T-helper 1 cell treated with Interleukin-12 subunit alpha and Interleukin-12 subunit beta and Interleukin-4 antibody, amounts not matched to agents 30 ng/mL and 1 ng/mL, for 36 hours (primary cell): ENCODE measurements around the gene MBNL3. TPM values are rescaled to one million over a fixed set of nuclear protein-coding genes. Genes with fewer than 3 reads are reported as not detected.
"Not testable (repeated sequence)": the region's sequence is repeated elsewhere in the genome, so short reads cannot be mapped to it uniquely, and the experiment has no call there.

ENCODE experiments used
- intact Hi-C: fragments of 100-400 bp; cut with micrococcal nuclease; formaldehyde crosslinking; loops from one replicate; pipeline ENCODE4 v1.15.1; 2024
- total RNA-seq: library from RNA; stranded (reverse); gene quantifications from 2 replicates; pipeline ENCODE4 v1.2.3, GENCODE V29; 2022

Gene MBNL3
- total RNA-seq, 1 donor from 2014 or later = 15.0 TPM

DNA sequence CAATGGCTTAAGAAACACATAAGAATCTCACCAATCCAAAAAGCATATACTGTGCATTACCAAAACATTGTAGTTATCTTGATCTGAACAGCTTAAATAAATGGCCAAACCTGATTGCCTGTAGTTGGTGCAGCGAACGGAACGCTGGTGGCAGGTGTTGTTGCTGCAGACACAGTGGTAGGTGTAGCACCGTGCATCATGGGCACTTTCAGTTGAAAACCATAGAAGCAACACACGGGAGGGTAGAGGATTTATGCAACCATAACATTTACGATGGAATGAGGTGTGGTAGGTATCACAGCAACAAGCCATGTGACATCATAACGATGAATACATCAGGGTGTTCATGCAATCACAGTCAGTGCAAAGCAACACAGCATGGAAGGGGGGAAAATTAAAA, 106.8 kb downstream of the MBNL3 start:
- intact Hi-C loops = no loop called here

DNA sequence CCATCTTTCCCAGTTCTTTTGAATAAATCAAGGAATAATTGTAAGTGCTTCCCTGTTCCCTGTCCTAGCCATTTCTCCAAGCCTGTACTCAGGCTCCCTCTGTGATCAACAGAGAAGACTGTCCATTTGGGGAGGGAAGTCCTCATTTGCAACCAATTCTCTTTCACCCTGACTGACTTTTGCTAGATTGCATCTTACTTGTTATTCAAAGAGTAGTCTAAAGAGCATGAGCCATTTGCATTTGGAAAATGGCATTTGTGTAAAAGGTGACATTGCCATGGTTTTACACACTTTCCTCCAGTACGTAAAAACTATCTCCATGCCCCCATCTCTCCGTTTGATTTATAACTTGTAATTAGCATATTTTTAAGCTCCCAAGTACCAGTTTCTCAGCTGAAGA, 110.6 kb downstream of the MBNL3 start:
- intact Hi-C loops = no loop called here

DNA sequence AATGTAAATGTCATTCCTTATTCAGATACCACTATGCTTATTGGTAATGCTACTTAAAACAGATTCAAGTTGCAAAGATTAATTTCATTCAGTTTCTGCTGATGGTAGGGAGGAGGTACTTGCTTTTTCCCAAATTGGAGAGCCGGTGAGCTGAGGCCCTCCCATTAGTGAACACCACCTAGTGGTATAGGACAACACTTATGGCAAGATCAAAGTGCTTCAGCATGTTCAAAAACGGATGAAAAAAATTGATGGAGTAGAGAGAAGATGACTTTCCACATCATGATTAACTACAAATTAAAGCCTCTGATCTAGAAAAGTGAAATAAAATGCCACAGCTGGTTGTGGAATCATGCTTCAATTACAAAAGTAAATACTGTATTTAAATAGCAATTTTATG, 112.9 kb downstream of the MBNL3 start:
- intact Hi-C loops = no loop called here

DNA sequence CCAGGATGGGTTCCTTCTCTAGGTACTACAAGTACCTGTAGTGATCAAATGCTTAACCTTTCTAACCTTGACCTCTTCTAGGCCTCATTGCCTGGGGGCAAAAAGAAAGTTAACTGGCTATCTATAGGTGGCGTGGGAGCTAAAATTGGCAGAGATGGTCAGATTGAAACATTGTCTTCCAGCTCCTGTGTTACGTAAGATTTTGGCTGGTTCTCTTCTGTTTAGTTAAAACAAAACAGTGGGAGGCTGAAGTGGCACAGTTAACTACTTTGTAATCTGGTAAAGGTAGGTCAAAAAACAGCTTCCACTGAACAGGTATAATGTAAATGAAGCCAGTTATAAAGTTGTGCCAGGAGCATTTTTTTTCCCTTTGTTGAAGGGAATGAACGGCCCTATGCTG, 115.2 kb downstream of the MBNL3 start:
- intact Hi-C loops = no loop called here

DNA sequence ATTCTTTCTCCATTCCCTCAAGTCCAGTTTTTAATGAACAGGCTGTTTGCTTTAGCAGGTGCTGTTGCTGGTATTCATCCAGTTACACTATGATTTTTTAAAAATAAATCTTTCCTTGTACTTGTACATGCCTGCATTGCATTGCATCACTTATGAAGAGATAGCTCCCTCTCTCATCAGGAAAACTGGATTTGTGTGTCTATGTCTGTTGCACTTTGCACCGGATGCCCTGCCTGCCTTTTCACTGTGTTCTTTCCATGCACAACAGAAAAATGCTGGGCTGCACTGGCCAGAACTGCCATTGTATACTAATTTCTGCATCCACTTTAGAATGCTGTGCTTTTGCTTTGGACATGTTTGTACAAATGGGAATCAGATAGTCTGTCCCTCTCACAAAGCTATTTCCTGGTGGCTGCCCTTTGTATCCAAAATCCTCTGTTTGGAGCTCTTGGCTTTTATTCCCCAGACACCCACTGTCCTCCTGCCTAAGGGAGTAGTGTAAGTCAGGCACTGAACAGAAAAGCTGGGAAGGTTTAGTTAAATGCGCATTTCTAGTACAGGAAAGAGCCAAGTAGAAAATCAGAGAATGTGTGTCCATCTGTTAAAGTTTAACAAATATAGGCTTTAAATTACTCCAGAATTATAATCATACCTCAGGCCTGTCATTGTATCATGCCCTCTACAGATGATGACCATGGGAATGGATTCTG, 119.1 kb downstream of the MBNL3 start:
- intact Hi-C loops = no loop called here

DNA sequence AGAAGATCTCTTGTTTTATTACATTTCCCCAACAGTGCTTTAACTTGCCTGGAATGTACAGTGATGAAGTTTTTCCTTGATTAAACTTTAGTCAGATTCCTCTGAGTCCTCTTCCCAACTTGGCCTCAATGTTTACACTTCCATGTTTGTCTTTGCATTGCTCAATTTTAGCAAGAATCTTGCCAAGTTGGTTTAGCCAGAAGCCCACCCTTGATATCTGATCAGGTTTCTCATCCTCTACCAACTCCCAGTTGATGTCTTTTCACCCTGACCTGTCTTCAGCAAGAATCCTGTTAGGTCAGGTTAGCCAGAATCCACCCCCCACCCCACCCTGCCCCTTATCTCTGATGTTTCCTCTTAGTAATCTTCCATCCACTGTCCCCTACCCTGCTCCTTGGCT, 120.9 kb downstream of the MBNL3 start:
- intact Hi-C loops = no loop called here

DNA sequence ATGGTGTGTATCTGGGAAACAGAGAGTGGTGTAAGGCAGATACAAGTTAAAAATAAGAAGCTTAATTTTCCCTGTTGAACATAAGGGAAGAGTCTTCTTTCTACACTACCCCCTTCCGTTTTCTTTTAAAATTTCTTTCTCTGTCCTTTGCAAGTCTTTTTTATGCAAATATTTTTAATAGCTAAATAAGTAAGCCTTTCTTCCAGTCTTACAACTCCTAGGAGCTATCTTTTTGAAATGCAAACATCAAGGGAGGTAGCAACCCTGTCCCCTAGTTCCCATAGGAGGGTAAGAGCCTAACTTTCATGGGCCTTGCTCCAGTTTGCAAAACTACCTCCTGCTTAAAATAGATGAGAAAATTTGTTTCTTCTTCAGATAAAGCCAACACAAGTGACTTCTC, 121.5 kb downstream of the MBNL3 start:
- intact Hi-C loops = no loop called here

DNA sequence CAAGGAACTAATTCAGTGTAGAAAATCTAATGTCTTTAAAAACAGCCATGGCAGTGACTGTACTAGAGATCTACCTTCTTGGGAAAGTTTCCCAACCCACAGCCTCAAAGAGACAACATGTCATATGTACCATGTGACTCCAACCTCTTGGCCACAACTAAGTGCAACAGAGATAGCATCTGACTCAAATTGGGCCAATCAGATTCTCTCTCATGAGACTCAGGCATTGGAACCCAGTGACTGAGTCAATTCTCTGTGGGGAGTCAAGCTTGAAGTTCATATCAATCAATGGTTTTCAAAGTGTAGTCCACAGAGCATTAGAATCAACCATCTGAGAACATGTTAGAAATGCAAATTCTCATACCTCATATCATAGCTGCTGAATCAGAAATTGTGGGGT, 123.3 kb downstream of the MBNL3 start:
- intact Hi-C loops = no loop called here

DNA sequence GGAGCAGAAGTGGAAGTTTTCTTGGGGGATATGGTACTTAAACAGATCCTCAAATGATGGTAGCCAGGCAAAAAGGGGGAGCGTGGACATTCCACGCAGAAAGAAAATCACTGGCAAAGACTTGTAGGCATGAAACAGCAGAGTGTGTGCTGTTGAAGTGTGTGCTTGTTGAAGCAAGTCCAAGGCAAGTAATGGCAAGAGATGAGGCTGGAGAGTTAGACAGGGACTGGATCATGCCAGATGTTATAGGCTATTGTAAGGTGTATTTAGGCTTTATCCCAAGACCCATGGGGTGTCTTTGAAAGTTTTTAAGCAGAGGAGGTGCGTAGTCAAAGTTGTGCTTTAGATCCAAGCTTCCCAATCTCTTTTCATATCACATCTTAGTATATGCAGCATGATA, 124.5 kb downstream of the MBNL3 start:
- intact Hi-C loops = no loop called here

DNA sequence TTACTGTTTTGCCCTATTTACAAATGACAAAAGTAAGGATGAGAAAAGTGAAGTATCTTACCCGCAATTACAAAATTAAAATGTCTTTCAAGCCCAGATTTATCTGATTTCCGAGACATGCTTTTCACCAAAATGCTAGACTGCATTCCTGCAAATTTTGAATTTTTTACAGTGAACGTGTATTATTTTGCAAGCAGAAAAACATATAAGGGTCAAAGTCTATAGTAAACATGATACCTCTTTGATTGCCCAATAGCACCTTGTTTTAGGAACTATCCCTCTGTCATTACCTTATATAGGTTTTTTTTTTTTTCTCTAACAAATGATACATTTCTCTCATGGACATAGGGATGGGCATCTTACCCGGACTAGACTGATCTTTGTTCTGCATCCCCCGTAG, 135.4 kb downstream of the MBNL3 start:
- intact Hi-C loops = no loop called here

DNA sequence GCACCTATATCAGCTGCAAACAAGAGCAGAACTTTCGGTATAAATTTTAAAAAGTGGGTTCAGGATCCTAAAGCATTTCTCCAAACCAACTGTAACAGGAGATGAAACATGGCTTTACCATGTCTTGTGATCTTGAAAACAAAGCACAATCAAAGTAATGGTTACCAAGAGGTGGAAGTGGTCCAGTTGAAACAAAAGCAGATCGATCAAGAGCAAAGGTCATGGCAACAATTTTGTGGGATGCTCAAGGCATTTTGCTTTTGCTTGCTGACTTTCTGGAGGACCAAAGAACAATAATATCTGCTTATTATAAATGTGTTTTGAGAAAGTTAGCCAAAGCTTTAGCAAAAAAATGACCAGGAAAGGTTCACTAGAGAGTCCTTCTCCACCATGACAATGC, 152.7 kb downstream of the MBNL3 start:
- intact Hi-C loops = no loop called here

DNA sequence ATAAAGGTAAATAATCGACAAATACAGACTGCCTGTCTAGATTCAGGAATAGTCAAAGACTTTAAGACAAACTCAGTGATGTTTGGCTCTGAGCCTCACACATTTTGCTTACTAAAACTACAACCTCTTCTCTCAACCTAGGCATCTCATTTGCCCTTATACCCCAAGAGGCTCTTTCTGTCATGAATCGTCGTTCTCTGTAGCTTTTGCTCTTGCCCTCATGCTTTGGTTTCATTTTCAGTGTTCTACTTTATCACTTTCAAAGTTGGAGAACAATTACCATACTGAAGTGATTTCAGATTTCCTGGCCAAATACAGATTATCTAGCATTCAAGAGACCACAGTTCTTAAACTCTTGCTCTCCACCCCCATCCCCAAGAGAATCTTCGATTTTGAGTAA, 155.5 kb downstream of the MBNL3 start:
- intact Hi-C loops = no loop called here

DNA sequence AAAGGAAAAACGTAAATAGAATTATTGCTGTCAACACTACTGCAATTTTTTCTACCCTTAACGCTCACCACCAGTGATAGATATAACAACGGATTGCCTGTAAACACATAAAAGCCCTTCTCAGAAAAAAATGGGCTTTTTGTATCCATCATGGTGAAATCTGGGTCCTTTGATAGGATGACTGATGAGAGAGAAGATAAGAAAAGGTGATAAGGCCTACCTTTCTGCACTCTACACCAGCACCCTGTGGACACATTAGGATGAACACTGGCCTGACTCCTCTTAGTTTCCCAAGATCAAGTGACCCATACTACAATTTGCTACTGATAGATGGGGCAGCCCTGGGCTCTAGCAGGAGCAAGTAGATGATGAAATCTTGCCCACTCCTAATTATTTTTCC, 157.3 kb downstream of the MBNL3 start:
- intact Hi-C loops = no loop called here

DNA sequence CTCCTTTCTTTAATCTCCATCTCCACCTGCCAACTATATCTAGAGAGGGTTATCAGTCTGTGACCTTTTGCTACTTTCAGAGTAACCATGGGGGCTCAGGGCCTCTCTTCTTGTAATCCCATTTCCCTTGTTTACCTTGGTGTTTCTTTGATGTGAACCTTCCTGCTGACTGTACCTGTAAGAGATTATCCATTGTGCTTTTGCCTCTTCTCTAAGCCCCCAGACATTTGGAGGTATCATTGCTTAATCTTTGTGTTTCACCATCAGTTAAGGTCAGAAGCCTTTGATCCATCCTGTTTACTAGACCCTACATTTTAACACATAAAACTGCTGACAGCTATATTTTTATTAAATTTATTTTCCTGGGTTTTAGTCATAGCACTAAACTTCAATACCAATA, 157.8 kb downstream of the MBNL3 start:
- intact Hi-C loops = no loop called here

DNA sequence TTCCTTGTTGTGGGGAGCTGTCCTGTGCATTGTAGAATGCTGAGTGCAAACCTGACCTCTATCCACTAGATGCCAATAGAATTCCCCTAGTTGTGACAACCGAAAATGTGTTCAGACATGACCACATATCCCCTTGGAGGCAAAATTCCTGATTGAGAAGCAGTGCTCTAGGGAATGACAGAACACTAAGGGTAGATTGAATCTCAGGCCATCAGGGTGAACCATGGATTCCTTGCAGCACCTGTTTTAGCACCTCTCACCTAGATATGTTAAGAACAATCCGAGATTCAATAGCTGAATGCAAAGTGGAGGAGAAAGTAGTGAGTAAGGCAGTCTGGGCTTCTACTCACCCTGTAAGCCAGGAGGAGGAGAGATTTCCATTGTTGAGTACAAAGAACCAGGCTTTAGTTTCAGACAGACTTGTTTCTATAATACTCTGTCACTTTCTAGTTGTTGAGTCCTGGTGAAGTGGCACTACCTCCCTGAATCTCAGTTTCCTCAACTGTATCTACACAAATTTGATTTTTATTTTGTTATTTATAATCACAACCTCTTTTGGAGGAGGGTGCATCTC, 158.6 kb downstream of the MBNL3 start:
- intact Hi-C loops = no loop called here

DNA sequence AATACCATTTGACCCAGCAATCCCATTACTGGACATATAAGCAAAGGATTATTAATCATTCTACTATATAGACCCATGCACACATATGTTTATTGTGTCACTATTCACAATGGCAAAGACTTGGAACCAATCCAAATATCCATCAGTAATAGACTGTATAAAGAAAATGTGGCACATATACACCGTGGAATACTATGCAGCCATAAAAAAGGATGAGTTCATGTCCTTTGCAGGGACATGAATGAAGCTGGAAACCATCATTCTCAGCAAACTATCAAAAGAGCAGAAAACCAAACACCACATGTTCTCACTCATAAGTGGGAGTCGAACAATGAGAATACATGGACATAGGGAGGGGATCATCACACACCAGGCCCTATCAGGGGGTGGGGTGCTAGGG, 161.9 kb downstream of the MBNL3 start:
- intact Hi-C loops = not testable (repeated sequence)
